ENCODE results near the gene RELN. TPM values are rescaled to one million over a fixed set of nuclear protein-coding genes. Genes with fewer than 3 reads are reported as not detected.

Gene RELN
- total RNA-seq, 1 experiment from 2014 or later: 0.20 TPM

- no peak for DNase-seq (ENCODE audit: low spot score)
- no peaks in the 10 kb centered on the region for H3K27me3 Mint-ChIP-seq (ENCODE audit: low read depth)
- TF ChIP-seq SMAD3 (CRISPR knock-in tag; IDR thresholded peaks at IDR 0.05; ENCODE audit: borderline replicate concordance) (no peak), NR1H2 (CRISPR knock-in tag; IDR thresholded peaks at IDR 0.05) (no peak), ATF6 (CRISPR knock-in tag; IDR thresholded peaks at IDR 0.05) (no peak), ZNF416 (CRISPR knock-in tag; IDR thresholded peaks at IDR 0.05) (no peak), TCF7 (CRISPR knock-in tag; IDR thresholded peaks at IDR 0.05; ENCODE audit: low read depth) (no peak), ELF4 (CRISPR knock-in tag; IDR thresholded peaks at IDR 0.05; ENCODE audit: low read depth) (no peak), ZNF263 (CRISPR knock-in tag; IDR thresholded peaks at IDR 0.05; ENCODE audit: low read depth) (no peak), E2F5 (CRISPR knock-in tag; IDR thresholded peaks at IDR 0.05) (no peak), PRRX2 (CRISPR knock-in tag; IDR thresholded peaks at IDR 0.05) (no peak), ETV6 (CRISPR knock-in tag; IDR thresholded peaks at IDR 0.05) (no peak), AR (CRISPR knock-in tag; IDR thresholded peaks at IDR 0.05) (no peak), ZNF423 (CRISPR knock-in tag; IDR thresholded peaks at IDR 0.05) (no peak), ZNF138 (CRISPR knock-in tag; conservative IDR thresholded peaks at IDR 0.05) (no peak), NFE2L1 (CRISPR knock-in tag; IDR thresholded peaks at IDR 0.05) (no peak), NFYB (CRISPR knock-in tag; conservative IDR thresholded peaks at IDR 0.05; ENCODE audit: low read depth) (no peak), ZNF671 (CRISPR knock-in tag; IDR thresholded peaks at IDR 0.05) (no peak)
- TF ChIP-seq, protein P1, sequence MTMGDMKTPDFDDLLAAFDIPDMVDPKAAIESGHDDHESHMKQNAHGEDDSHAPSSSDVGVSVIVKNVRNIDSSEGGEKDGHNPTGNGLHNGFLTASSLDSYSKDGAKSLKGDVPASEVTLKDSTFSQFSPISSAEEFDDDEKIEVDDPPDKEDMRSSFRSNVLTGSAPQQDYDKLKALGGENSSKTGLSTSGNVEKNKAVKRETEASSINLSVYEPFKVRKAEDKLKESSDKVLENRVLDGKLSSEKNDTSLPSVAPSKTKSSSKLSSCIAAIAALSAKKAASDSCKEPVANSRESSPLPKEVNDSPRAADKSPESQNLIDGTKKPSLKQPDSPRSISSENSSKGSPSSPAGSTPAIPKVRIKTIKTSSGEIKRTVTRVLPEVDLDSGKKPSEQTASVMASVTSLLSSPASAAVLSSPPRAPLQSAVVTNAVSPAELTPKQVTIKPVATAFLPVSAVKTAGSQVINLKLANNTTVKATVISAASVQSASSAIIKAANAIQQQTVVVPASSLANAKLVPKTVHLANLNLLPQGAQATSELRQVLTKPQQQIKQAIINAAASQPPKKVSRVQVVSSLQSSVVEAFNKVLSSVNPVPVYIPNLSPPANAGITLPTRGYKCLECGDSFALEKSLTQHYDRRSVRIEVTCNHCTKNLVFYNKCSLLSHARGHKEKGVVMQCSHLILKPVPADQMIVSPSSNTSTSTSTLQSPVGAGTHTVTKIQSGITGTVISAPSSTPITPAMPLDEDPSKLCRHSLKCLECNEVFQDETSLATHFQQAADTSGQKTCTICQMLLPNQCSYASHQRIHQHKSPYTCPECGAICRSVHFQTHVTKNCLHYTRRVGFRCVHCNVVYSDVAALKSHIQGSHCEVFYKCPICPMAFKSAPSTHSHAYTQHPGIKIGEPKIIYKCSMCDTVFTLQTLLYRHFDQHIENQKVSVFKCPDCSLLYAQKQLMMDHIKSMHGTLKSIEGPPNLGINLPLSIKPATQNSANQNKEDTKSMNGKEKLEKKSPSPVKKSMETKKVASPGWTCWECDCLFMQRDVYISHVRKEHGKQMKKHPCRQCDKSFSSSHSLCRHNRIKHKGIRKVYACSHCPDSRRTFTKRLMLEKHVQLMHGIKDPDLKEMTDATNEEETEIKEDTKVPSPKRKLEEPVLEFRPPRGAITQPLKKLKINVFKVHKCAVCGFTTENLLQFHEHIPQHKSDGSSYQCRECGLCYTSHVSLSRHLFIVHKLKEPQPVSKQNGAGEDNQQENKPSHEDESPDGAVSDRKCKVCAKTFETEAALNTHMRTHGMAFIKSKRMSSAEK (CRISPR knock-in tag; IDR thresholded peaks at IDR 0.05; ENCODE audit: borderline replicate concordance): no peak
- TF ChIP-seq, protein P2, sequence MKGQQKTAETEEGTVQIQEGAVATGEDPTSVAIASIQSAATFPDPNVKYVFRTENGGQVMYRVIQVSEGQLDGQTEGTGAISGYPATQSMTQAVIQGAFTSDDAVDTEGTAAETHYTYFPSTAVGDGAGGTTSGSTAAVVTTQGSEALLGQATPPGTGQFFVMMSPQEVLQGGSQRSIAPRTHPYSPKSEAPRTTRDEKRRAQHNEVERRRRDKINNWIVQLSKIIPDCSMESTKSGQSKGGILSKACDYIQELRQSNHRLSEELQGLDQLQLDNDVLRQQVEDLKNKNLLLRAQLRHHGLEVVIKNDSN (CRISPR knock-in tag; IDR thresholded peaks at IDR 0.05): no peak
- TF ChIP-seq, protein P3, sequence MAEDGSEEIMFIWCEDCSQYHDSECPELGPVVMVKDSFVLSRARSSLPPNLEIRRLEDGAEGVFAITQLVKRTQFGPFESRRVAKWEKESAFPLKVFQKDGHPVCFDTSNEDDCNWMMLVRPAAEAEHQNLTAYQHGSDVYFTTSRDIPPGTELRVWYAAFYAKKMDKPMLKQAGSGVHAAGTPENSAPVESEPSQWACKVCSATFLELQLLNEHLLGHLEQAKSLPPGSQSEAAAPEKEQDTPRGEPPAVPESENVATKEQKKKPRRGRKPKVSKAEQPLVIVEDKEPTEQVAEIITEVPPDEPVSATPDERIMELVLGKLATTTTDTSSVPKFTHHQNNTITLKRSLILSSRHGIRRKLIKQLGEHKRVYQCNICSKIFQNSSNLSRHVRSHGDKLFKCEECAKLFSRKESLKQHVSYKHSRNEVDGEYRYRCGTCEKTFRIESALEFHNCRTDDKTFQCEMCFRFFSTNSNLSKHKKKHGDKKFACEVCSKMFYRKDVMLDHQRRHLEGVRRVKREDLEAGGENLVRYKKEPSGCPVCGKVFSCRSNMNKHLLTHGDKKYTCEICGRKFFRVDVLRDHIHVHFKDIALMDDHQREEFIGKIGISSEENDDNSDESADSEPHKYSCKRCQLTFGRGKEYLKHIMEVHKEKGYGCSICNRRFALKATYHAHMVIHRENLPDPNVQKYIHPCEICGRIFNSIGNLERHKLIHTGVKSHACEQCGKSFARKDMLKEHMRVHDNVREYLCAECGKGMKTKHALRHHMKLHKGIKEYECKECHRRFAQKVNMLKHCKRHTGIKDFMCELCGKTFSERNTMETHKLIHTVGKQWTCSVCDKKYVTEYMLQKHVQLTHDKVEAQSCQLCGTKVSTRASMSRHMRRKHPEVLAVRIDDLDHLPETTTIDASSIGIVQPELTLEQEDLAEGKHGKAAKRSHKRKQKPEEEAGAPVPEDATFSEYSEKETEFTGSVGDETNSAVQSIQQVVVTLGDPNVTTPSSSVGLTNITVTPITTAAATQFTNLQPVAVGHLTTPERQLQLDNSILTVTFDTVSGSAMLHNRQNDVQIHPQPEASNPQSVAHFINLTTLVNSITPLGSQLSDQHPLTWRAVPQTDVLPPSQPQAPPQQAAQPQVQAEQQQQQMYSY (CRISPR knock-in tag; IDR thresholded peaks at IDR 0.05): no peak
- TF ChIP-seq, protein P4, sequence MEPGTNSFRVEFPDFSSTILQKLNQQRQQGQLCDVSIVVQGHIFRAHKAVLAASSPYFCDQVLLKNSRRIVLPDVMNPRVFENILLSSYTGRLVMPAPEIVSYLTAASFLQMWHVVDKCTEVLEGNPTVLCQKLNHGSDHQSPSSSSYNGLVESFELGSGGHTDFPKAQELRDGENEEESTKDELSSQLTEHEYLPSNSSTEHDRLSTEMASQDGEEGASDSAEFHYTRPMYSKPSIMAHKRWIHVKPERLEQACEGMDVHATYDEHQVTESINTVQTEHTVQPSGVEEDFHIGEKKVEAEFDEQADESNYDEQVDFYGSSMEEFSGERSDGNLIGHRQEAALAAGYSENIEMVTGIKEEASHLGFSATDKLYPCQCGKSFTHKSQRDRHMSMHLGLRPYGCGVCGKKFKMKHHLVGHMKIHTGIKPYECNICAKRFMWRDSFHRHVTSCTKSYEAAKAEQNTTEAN (CRISPR knock-in tag; IDR thresholded peaks at IDR 0.05): no peak
- H3K4me3 Mint-ChIP-seq: no peak overlapping the region
- no peak for ATAC-seq
- H3K36me3 Mint-ChIP-seq: no peaks in the 10 kb centered on the region
- CTCF ChIA-PET: no interaction called here
- no peak overlapping the region for H3K27ac Mint-ChIP-seq
- POLR2A ChIA-PET: no interaction called here
- no peaks in the 10 kb centered on the region for H3K4me1 Mint-ChIP-seq
- no peaks in the 10 kb centered on the region for H3K9me3 Mint-ChIP-seq
Observed at GRCh38 chr7:103889451-103889850, 100.0 kb downstream of the RELN start.
